ENCODE measurements around the gene CMTM5. TPM values are rescaled to one million over a fixed set of nuclear protein-coding genes. Genes with fewer than 3 reads are reported as not detected.

Gene CMTM5
- not detected for polyA plus RNA-seq (2013, experiment 1 of 2; ENCODE audit: insufficient read length)
- polyA plus RNA-seq (2013, experiment 2 of 2; ENCODE audit: insufficient read length): 0.09 TPM

- no peak for DNase-seq
Measured at GRCh38 chr14:23376482-23377197, at the start of gene CMTM5. Gene CMTM5, plus strand, starts transcription at chr14:23377046. Its CDS starts 206 bp downstream, at chr14:23377252.

- DNase-seq: peak; percentile 73
Measured at GRCh38 chr14:23327947-23328744, 48.7 kb upstream of the CMTM5 start.

- DNase-seq: no peak
Measured at GRCh38 chr14:23335623-23336022, 41.2 kb upstream of the CMTM5 start.

- no peak for DNase-seq
Measured at GRCh38 chr14:23339506-23340268, 37.2 kb upstream of the CMTM5 start.

GRCh38 chr14:23344481-23344880, 32.4 kb upstream of the CMTM5 start:
- no peak for DNase-seq

- DNase-seq: no peak
Measured at GRCh38 chr14:23345987-23346692, 30.7 kb upstream of the CMTM5 start.

GRCh38 chr14:23346693-23347405, 30.0 kb upstream of the CMTM5 start:
- no peak for DNase-seq

GRCh38 chr14:23347406-23348296, 29.2 kb upstream of the CMTM5 start:
- DNase-seq: no peak

GRCh38 chr14:23348297-23348655, 28.6 kb upstream of the CMTM5 start:
- no peak for DNase-seq

GRCh38 chr14:23349156-23349845, 27.5 kb upstream of the CMTM5 start:
- no peak for DNase-seq

GRCh38 chr14:23351681-23352505, 25.0 kb upstream of the CMTM5 start:
- DNase-seq: no peak

GRCh38 chr14:23352506-23353432, 24.1 kb upstream of the CMTM5 start, which contains the start of gene SLC22A17:
Gene SLC22A17, minus strand, starts transcription at chr14:23352887.
- DNase-seq: peak; percentile 93

GRCh38 chr14:23353433-23353780, 23.4 kb upstream of the CMTM5 start:
- DNase-seq: no peak

GRCh38 chr14:23354990-23355389, 21.9 kb upstream of the CMTM5 start:
- DNase-seq: no peak

GRCh38 chr14:23355871-23356435, 20.9 kb upstream of the CMTM5 start:
- DNase-seq: no peak

GRCh38 chr14:23356662-23357061, 20.2 kb upstream of the CMTM5 start:
- no peak for DNase-seq

GRCh38 chr14:23357261-23357660, 19.6 kb upstream of the CMTM5 start:
- DNase-seq: no peak

- no peak for DNase-seq
Measured at GRCh38 chr14:23358042-23358441, 18.8 kb upstream of the CMTM5 start.

Data from fibroblast of skin of abdomen (primary cell).